Activated CD8-positive, alpha-beta memory T cell treated with anti-CD3 and anti-CD28 coated beads, Interleukin-2, amount 50 U/mL, for 4 hours (primary cell): ENCODE data around the gene RGS9BP.
"Not testable (repeated sequence)": the region's sequence is repeated elsewhere in the genome, so short reads cannot be mapped to it uniquely, and the experiment has no call there.

Experiments used
- DNase-seq: peaks from one replicate; pipeline ENCODE4 v3.0.0-alpha.2; 2020

The RGS9BP gene

GRCh38 chr19:32675720-32676185 is at the start of gene RGS9BP:
Gene RGS9BP (plus strand): TSS chr19:32675848. CDS start chr19:32676264, 416 bp downstream.
- DNase-seq, result peak; percentile 59

GRCh38 chr19:32626969-32627368 is 48.7 kb upstream of the RGS9BP start:
- DNase-seq, result no peak

GRCh38 chr19:32627714-32628270 is 47.9 kb upstream of the RGS9BP start:
- no peak for DNase-seq

- no peak for DNase-seq
Observed at GRCh38 chr19:32630338-32630737, 45.3 kb upstream of the RGS9BP start.

GRCh38 chr19:32631381-32631780 is 44.3 kb upstream of the RGS9BP start:
- DNase-seq, result no peak

GRCh38 chr19:32637480-32637879 is 38.2 kb upstream of the RGS9BP start:
- no peak for DNase-seq

- no peak for DNase-seq
Observed at GRCh38 chr19:32638625-32639024, 37.0 kb upstream of the RGS9BP start.

- peak; percentile 63 for DNase-seq
Observed at GRCh38 chr19:32642771-32643170, 32.9 kb upstream of the RGS9BP start.

- DNase-seq, result no peak
Observed at GRCh38 chr19:32646556-32646955, 29.1 kb upstream of the RGS9BP start.

- no peak for DNase-seq
Observed at GRCh38 chr19:32647361-32647760, 28.3 kb upstream of the RGS9BP start.

GRCh38 chr19:32649751-32650150 is 25.9 kb upstream of the RGS9BP start:
- no peak for DNase-seq

- DNase-seq, result no peak
Observed at GRCh38 chr19:32650671-32651070, 25.0 kb upstream of the RGS9BP start.

- DNase-seq, result no peak
Observed at GRCh38 chr19:32651729-32652140, 23.9 kb upstream of the RGS9BP start.

- not testable (repeated sequence) for DNase-seq
Observed at GRCh38 chr19:32652331-32652730, 23.3 kb upstream of the RGS9BP start.

GRCh38 chr19:32652894-32653598 is 22.6 kb upstream of the RGS9BP start:
- DNase-seq, result no peak

- no peak for DNase-seq
Observed at GRCh38 chr19:32653599-32653915, 22.1 kb upstream of the RGS9BP start.

- not testable (repeated sequence) for DNase-seq
Observed at GRCh38 chr19:32656379-32656778, 19.3 kb upstream of the RGS9BP start.

- DNase-seq, result no peak
Observed at GRCh38 chr19:32658075-32658474, 17.6 kb upstream of the RGS9BP start.

- no peak for DNase-seq
Observed at GRCh38 chr19:32658527-32658926, 17.1 kb upstream of the RGS9BP start.

GRCh38 chr19:32661318-32661717 is 14.3 kb upstream of the RGS9BP start:
- DNase-seq, result no peak

- no peak for DNase-seq
Observed at GRCh38 chr19:32662186-32662585, 13.5 kb upstream of the RGS9BP start.

GRCh38 chr19:32666084-32666483 is 9.6 kb upstream of the RGS9BP start:
- no peak for DNase-seq

- DNase-seq, result no peak
Observed at GRCh38 chr19:32669310-32669709, 6.3 kb upstream of the RGS9BP start.

GRCh38 chr19:32671883-32672593 is 3.6 kb upstream of the RGS9BP start:
- no peak for DNase-seq
